ENCODE measurements around the gene SESN1.
A peak's percentile ranks its signal among the peaks of the same experiment; 100 is the strongest.
"Not testable (repeated sequence)": the region's sequence is repeated elsewhere in the genome, so short reads cannot be mapped to it uniquely, and the experiment has no call there.

SESN1 gene

DNA sequence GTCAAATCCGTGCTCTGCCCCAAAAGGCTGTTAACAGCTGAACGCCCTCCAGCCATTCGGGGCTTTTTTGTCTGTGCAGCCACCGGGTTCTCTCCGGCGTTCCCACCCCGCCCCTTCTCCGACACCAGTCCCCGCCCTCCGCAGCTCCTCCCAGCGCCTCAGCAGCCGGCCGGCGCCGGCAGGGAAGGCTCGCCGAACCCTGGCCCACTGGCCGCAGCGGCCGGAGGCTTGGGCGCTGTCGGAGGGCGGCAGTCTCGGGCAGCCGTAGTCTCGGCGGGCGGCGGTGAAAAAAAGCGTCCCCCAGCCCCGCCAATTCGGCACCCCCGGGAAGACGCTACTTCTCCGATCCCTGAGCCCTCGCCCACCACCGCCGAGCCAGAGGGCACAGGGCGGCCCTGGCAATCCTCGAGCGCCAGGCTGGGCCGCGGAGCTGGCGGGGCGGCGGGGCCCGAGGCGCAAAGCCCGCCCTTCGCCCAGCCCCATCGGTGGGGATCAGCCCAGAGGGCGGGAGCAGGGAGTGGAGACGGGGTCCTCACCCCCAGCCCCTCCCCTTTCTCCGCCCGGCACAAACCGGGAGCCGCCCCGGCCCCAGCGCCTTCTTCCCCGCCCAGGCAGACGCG is at the start of gene SESN1:
Gene SESN1, minus strand, starts transcription at position 431 of the 620 bp plus-strand sequence. CDS start 773 bp downstream, outside the sequence.
- no peak for FAIRE-seq

DNA sequence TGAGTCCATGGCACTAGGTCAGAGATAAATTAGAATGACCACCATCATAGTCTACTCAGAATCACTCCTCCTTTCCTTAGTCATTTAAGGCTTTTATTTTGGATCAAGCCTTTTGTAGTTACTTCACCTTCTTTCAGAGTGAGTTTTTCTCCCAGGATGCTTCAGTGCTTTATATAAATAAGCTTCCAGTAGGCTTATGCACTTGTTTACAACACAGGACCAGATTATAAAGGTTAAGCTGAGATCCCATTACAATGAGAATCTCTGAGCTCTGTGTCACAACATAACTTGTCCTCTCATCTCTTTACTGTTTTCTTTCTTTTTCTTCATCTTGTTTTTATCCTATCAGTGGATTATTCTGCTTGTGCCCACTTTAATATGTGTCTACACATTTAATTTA is 48.5 kb upstream of the SESN1 start:
- no peak for FAIRE-seq

DNA sequence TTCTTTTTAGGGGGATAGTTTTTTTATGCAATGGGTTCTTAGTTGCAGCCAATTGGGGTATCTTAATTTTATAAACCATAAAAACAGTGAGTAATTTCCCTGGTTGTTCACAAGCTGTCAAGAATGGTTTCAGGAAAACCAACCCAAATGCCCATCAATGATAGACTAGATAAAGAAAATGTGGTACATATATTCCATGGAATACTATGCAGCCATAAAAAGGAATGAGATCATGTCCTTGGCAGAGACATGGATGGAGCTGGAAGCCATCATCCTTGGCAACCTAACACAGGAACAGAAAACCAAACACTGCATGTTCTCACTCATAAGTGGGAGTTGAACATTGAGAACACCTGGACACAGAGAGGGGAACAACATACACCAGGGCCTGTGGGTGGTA is 47.4 kb upstream of the SESN1 start:
- not testable (repeated sequence) for FAIRE-seq

DNA sequence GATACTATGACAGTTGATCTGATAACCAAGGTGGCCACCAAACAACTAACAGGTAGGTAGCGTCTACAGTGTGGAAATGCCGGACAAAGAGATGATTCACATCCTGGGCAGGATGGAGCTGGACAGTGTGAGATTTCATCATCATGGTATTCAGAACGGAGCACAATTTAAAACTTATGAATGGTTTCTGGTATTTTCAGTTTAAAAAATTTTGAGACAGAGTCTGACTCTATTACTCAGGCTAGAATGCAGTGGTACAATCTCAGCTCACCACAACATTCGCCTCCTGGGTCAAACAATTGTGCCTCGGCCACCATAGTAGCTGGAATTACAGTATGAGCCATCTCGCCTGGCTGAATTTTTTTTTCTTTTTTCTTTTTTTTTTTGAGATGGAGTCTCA is 44.5 kb upstream of the SESN1 start:
- no peak for FAIRE-seq

DNA sequence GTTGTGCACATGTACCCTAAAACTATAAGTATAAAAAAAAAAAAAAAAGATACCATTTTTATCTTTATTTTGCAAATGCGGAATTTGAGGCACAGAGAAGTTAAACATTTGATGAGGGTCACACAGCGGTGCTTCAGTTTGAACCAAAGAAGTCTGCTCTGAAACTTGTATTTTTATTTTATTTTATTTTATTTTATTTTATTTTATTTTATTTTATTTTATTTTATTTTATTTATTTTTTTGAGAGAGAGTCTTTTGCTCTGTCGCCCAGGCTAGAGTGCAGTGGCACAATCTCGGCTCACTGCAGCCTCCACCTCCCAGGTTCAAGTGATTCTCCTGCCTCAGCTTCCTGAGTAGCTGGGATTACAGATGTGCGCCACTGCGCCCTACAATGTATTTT is 41.9 kb upstream of the SESN1 start:
- FAIRE-seq: not testable (repeated sequence)

DNA sequence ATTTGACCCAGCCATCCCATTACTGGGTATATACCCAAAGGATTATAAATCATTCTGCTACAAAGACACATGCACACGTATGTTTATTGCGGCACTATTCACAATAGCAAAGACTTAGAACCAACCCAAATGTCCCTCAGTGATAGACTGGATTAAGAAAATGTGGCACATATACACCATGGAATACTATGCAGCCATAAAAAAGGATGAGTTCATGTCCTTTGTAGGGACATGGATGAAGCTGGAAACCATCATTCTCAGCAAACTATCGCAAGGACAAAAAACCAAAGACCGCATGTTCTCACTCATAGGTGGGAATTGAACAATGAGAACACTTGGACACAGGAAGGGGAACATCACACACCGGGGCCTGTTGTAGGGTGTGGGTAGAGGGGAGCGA is 41.4 kb upstream of the SESN1 start:
- not testable (repeated sequence) for FAIRE-seq

DNA sequence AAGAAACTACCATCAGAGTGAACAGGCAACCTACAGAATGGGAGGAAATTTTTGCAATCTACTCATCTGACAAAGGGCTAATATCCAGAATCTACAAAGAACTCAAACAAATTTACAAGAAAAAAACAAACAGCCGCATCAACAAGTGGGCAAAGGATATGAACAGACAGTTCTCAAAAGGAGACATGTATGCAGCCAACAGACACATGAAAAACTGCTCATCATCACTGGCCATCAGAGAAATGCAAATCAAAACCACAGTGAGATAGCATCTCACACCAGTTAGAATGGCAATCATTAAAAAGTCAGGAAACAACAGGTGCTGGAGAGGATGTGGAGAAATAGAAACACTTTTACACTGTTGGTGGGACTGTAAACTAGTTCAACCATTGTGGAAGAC is 41.0 kb upstream of the SESN1 start:
- not testable (repeated sequence) for FAIRE-seq

DNA sequence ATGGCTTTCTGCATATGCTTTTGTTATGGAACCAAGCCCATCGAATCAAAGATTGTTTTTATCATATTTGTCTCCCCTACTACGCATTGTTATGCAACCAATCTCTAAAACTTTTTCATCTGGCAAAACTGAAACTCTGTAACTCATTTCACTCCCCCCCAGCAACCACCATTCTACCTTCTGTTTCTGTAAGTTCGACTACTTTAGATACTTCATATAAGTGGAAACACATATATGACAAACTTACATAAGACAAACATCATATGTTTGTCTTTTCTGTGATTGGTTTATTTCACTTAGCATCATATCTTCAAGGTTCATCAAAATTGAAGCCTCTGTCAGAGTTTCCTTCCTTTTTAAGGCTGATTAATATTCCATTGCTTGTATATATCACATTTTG is 35.4 kb upstream of the SESN1 start:
- no peak for FAIRE-seq

DNA sequence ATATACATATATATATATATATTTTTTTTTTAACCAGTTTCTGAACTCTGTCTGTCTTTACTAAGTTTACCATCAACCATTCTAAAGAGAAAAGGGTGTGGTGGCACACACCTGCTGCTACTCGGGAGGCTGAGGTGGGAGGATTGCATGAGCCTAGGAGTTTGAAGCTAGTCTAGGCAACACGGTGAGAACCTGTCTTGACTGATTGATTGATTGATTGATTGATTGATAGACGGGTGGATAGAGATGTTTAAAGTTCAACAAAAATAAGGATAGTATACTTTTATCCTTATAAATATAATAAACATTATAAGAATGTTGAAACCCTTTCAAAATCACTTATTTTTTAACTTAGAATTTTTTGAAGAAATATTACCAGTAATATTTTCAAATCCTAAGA is 30.9 kb upstream of the SESN1 start:
- no peak for FAIRE-seq

DNA sequence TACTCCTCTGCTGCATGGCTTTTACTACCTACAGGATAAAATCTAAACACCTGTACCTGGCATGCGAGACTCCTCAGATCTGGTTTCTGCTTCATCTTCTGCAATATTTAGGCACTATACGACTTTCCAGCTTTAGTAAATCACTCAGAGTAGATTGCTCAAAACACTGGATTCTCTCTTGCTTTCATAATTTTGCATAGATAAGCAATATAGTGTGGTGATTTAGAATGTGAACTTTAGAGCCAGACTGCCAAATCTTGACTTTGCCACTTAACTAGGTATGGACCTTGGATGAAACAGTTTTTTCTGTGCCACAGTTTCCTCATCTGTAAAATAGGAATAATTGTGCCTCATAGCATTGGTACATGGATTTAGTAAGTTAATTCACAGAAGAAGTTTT is 29.6 kb upstream of the SESN1 start:
- FAIRE-seq: no peak

DNA sequence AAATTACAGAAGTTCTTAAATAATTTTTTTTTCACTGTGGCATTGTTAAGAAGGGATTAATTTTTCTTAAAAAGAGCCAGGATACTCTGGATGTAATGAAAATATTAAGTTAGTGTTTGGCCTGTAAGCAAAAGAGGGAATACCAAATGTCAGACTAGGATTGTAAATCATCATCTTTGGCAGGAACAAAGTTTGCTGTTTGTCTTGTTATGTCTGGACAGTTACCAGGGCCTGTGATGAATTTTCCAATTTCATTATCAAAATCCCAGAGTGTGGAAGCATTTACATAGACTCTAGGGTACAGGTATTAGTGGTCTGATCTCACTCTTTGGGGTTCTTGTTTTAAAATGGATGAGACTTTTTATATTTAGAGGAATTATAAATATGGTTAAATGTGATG is 26.8 kb upstream of the SESN1 start:
- no peak for FAIRE-seq

DNA sequence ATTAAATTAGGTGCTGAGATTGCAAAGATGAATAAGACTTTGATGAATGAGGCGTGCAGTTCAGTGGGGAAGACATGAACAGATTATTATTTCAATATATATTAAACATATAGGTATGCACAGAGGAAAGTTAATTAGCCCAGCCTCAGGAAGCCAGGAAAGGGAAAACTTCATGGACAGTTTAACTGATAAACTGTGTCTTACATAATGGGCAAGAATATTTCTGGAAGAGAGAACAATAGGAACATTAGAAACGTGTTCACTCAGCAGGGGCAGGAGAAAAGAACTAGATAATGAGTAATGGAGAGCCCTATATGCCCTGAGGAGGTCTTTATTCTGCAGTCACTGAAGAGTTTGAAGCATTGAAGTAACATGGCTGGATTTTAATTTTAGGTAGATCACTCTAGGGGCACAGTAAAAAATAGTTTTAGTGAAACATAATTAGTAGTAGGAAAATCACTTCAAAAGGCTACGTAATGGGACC is 24.3 kb upstream of the SESN1 start:
- no peak for FAIRE-seq

DNA sequence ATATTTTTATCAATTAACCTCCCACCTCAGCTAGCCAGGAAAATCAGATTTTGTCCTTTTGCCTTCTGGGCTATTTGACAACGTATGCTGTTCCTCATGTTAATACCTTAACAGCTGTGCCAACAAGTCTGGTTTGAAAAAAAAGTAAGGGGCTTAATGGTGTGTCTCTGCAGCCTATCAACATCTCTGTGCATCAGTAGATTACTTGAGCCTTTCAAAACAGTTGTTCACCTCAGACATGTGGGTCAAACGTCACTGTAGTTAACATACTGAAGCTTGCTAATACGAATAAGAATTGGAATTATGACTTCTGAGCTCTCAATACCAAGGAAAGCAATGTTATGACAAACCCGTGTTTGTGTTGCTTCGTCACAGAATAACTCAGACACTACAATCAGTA is 23.7 kb upstream of the SESN1 start:
- no peak for FAIRE-seq

DNA sequence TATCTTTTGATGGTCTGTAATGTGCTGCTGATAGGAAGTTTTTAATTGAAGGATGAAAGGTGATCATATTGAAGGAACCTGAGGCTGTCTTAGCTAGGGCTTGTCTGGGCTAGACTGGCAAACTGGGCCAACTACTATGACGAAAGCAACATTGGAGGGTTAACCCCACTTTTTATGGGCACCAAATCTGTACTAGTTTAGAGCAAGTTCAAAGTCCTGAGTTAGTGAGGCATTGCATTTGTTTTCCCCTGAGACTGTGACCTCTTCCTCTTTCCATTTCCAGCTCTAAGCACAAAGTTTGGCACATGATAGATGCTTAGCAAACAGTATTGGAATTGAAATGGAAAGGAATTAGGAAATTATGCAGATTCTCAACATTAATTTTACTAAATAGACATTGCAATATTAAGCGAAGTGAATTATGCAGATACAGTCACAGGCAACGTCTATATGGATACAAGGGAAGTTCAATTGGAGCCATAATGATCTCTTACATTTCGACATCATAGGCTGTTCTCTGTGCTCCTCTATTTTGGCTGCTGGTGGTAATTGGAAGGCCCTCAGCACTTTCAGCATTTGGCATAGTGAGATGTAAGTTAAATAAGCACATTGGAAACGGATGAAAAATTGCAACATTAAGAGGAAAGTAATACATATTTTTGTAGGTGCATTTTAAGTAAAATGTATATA is 22.8 kb upstream of the SESN1 start:
- no peak for FAIRE-seq

DNA sequence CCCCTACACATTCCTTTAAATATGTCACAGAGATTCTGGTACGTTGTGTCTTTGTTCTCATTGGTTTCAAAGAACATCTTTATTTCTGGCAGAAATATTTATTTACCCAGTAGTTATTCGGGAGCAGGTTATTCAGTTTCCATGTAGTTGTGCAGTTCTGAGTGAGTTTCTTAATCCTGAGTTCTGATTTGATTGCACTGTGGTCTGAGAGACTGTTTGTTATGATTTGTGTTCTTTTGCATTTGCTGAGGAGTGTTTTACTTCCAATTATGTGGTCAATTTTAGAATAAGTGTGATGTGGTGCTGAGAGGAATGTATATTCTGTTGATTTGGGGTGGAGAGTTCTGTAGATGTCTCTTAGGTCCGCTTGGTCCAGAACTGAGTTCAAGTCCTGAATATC is 18.0 kb upstream of the SESN1 start:
- not testable (repeated sequence) for FAIRE-seq

DNA sequence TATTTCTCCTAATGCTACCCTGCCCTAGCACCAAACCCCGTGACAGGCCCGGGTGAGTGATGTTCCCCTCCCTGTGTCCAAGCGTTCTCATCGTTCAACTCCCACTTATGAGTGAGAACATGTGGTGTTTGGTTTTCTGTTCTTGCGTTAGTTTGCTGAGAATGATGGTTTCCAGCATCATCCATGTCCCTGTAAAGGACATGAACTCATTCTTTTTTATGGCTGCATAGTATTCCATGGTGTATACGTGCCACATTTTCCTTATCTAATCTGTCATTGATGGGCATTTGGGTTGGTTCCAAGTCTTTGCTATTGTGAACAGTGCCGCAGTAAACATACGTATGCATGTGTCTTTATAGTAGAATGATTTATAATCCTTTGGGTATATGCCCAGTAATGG is 15.0 kb upstream of the SESN1 start:
- FAIRE-seq: not testable (repeated sequence)

DNA sequence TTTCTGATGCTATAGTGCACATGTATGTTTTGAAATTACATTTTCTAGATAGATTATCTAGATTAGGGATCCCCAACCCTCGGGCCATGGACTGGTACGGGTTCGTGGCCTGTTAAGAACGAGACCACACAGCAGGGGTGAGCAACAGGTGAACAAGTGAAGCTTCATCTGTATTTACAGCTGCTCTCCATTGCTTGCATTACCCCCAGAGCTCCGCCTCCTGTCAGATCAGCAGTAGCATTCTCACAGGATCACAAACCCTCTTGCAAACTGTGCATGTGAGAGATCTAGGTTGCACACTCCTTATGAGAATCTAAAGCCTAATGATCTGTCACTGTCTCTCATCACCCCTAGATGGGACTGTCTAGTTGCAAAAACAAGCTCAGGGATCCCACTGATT is 11.0 kb upstream of the SESN1 start:
- no peak for FAIRE-seq

DNA sequence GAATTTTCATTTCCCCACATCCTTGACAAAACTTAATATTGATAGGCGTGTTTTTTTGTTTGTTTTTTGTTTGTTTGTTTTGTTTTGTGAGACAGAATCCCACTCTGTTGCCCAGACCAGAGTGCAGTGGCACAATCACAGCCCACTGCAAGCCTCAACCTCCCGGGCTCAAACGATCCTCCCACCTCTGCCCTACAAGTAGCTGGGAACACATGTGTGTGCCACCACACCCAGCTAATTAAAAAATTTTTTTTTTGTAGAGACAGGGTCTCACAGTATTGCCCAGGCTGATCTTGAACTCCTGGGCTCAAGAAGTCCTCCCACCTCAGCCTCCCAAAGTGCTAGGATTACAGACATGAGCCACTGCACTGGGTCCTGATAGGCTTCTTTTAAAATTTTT is 9.9 kb upstream of the SESN1 start:
- no peak for FAIRE-seq

DNA sequence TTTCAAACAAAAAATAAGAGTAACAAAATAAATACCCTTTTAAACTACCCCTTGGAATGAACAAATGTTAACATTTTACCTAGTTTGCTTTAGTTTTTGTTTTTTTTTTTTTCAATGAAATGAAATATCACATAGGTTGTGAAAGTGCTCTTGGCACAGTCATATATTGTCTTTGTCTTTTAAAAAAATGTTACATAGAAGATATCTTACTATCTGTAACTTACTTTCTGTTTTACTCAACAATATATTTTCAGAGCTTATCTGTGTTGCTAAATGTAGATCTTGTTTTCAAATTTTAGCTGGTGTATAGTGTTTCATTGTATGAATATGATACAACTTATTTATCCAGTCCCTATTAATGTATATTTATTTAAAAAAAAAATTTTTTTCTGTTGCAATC is 9.3 kb upstream of the SESN1 start:
- FAIRE-seq: peak; percentile 21

DNA sequence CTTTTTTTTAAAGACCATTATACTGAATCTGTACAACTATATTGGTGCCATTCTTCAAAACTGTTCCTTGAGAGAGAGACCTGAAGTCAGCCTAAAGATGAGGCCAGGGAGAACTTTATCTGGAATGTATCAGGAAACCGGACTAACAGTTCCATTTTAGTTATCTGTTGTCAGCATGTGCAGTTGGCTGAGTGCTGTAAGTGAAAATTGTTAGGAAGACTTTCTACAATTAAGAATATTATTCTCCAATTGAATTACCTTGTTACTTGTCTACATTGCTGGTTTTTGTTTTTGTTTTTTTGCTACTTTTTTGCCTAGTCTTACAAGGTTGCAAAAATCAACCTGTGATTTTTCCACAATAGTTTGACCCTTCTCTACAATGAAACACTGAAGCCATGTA is 8.1 kb upstream of the SESN1 start:
- no peak for FAIRE-seq

DNA sequence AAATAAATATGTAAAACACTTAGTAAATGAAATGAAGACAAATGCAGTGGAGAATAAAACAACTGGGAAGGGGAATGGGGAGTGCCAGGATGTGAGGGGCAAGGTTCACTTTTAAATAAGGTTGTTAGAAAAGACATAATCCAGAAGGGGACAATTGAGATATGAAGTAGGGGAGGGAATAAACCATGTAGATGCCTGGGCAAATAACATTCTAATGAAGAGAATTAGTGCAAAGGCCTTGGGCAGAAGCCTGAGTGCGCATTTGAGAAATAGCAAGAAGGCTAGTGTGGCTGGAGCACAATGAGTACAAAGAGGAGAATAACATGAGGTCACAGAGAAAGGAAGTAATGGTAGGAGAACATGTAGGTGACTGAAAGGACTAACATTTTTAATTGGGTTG is 3.0 kb upstream of the SESN1 start:
- no peak for FAIRE-seq

DNA sequence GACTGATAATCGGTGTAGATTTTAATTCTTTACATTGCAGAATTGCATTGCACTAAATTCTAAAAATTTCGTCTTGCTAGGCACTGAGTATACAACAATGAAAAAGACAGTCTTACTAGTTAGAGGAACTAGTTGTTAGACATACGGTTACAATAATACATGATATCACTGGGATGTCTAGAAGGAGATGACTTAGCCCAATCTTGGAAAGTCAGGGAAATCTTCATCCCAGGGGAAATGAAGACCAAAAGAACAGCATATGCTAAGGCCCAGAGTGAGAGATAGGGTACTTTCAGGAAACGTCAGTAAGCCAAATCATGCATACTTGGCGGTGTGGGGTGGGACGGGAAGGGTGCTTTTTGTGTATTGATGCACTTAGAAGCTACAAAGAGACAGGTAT is 1.6 kb upstream of the SESN1 start:
- no peak for FAIRE-seq

DNA sequence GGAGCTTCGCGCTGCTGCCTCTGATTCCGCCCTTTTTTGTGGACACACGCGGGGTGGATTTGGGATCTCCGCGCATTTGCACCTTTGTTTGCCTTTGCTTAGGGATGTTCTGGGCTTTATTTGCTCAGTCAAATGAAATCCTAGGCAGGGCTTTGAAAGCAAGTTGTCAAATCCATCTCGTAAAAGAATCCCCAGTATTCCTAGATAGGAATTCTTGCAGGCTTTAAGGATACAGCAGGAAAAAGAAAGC is 1.1 kb upstream of the SESN1 start:
- FAIRE-seq: no peak

DNA sequence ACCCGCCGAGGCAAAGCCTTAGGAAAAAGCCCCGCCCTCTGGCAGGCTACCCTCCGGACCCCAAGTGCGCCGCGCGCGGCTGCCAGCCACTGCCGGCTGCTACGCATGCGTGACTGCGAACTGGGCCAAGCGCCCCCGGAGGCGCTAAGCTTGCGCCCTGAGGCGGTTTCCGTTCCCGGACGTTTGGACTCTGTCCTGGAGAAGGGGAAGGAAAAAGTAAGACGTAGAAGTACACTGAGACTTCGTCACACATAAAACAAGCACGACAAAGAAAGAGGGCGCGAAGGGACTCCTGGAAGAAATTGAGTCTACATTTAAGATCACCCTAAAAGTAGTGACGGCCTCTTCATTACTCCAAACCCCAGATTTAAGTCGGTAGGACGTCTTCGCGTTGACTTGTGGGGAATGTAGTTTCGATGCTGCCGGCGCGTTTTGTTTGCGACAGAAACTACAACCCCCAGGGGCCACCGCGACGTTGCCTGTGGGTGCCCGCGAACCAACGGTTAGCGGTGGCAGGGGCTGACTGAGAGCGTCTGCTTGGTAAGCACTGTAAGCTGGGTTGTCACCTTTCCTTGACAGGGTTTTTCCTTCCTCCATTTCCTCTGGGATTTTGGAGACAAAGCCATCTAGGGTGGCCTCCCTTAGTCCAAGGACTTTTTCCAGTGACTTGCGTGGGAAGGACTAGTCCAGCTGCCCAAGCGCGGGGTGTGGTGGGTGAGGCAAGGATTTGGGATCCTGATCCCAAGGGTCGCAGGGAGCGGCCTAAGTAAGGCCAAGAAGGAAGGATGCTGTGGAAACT is 589 bp upstream of the SESN1 start, which contains the start of gene CEP57L1:
Gene CEP57L1, plus strand, starts transcription at position 472 of the 799 bp plus-strand sequence. CDS start 49,715 bp downstream, outside the sequence.
- FAIRE-seq: peak; percentile 24

All from islet of Langerhans (tissue), 1 donor.